ENCODE results near the gene ITGAX. TPM values are rescaled to one million over a fixed set of nuclear protein-coding genes. Genes with fewer than 3 reads are reported as not detected.
"Not testable (repeated sequence)": the region's sequence is repeated elsewhere in the genome, so short reads cannot be mapped to it uniquely, and the experiment has no call there.

Gene ITGAX
- total and polyA plus RNA-seq, 3 donors from 2014 or later, result 0.63 to 3.4 (median 2.8) TPM

GRCh38 chr16:31413943-31414342, 59.0 kb downstream of the ITGAX start:
- no peak overlapping the region for H3K4me3 ChIP-seq
- H3K27me3 ChIP-seq, result no peaks in the 10 kb centered on the region
- WGBS, 2 donors, result 86% methylated on average over 4 of the region's 4 CpGs
- H3K36me3 ChIP-seq (ENCODE audit: low read depth, missing control alignments), result no peaks in the 10 kb centered on the region
- intact Hi-C loops (cut with DNase I; ENCODE audit: low total_unique reads), result no loop called here
- TF ChIP-seq, protein P1, sequence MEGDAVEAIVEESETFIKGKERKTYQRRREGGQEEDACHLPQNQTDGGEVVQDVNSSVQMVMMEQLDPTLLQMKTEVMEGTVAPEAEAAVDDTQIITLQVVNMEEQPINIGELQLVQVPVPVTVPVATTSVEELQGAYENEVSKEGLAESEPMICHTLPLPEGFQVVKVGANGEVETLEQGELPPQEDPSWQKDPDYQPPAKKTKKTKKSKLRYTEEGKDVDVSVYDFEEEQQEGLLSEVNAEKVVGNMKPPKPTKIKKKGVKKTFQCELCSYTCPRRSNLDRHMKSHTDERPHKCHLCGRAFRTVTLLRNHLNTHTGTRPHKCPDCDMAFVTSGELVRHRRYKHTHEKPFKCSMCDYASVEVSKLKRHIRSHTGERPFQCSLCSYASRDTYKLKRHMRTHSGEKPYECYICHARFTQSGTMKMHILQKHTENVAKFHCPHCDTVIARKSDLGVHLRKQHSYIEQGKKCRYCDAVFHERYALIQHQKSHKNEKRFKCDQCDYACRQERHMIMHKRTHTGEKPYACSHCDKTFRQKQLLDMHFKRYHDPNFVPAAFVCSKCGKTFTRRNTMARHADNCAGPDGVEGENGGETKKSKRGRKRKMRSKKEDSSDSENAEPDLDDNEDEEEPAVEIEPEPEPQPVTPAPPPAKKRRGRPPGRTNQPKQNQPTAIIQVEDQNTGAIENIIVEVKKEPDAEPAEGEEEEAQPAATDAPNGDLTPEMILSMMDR (IDR thresholded peaks at IDR 0.05), result no peak
- no peak for TF ChIP-seq POLR2A (IDR thresholded peaks at IDR 0.05)
- no peak overlapping the region for H3K27ac ChIP-seq
- H3K9me3 ChIP-seq, result no peaks in the 10 kb centered on the region
- DNase-seq, result no peak
- no peaks in the 10 kb centered on the region for H3K4me1 ChIP-seq

DNA sequence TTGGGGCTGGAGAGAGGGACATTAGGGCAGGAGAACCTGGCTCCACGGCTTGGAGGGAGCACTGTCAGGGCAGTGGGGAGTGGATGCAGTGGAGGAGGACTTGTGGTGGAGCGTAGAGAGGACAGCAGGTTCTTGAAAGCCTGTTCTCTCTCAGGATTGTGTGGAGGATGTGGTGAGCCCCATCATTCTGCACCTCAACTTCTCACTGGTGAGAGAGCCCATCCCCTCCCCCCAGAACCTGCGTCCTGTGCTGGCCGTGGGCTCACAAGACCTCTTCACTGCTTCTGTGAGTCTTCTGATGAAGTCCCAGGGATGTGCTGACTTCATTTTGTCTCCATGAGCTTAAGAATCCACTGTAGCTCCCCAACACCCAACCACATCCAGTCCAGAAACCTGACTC, 59.7 kb downstream of the ITGAX start:
- Histone ChIP-seq H3K9me3 (no peaks in the 10 kb centered on the region), H3K4me1 (no peaks in the 10 kb centered on the region), H3K27me3 (no peaks in the 10 kb centered on the region), H3K4me3 (no peak overlapping the region), H3K27ac (no peak overlapping the region), H3K36me3 (ENCODE audit: low read depth, missing control alignments) (no peaks in the 10 kb centered on the region)
- intact Hi-C loops (cut with DNase I; ENCODE audit: low total_unique reads), result no loop called here
- TF ChIP-seq, protein P1 (IDR thresholded peaks at IDR 0.05), result no peak
- TF ChIP-seq POLR2A (IDR thresholded peaks at IDR 0.05), result no peak
- 75 to 84% methylated on average over 4 of the region's 4 CpGs for WGBS, 2 donors
- no peak for DNase-seq

DNA sequence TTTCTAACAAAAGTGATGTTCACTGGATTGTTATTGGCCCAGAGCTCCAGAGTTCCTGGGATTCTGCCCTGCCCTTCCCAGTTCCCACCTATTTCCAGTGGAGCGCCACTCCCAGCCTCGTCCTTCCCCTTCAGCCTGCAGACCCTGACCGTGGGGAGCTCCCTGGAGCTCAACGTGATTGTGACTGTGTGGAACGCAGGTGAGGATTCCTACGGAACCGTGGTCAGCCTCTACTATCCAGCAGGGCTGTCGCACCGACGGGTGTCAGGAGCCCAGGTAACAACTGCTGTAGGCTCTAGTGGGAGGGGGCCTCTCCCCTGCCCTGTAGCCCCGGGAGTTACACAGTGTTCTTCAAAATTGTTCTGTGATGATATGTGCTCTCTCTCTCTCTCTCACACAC, 61.4 kb downstream of the ITGAX start:
- Histone ChIP-seq H3K4me3 (no peak overlapping the region), H3K9me3 (no peaks in the 10 kb centered on the region), H3K4me1 (no peaks in the 10 kb centered on the region), H3K27ac (no peak overlapping the region), H3K27me3 (no peaks in the 10 kb centered on the region), H3K36me3 (ENCODE audit: low read depth, missing control alignments) (no peaks in the 10 kb centered on the region)
- DNase-seq, result no peak
- 80 to 86% methylated on average over 11 of the region's 11 CpGs for WGBS, 2 donors
- TF ChIP-seq, protein P1 (IDR thresholded peaks at IDR 0.05), result no peak
- TF ChIP-seq POLR2A (IDR thresholded peaks at IDR 0.05), result no peak
- intact Hi-C loops (cut with DNase I; ENCODE audit: low total_unique reads), result no loop called here

GRCh38 chr16:31417036-31417435, 62.1 kb downstream of the ITGAX start:
- DNase-seq; H3K4me1 ChIP-seq; H3K27me3 ChIP-seq; H3K27ac ChIP-seq; intact Hi-C loops (cut with DNase I; ENCODE audit: low total_unique reads); H3K9me3 ChIP-seq; H3K4me3 ChIP-seq; H3K36me3 ChIP-seq (ENCODE audit: low read depth, missing control alignments): not testable (repeated sequence)
- WGBS, 2 donors, result 88 to 92% methylated on average over 2 of the region's 2 CpGs

GRCh38 chr16:31417916-31418315, 62.9 kb downstream of the ITGAX start:
- intact Hi-C loops (cut with DNase I; ENCODE audit: low total_unique reads), result no loop called here
- Histone ChIP-seq H3K4me3 (no peak overlapping the region), H3K9me3 (no peaks in the 10 kb centered on the region), H3K27ac (no peak overlapping the region), H3K36me3 (ENCODE audit: low read depth, missing control alignments) (no peaks in the 10 kb centered on the region), H3K4me1 (no peaks in the 10 kb centered on the region), H3K27me3 (no peaks in the 10 kb centered on the region)
- no peak for DNase-seq
- TF ChIP-seq POLR2A (IDR thresholded peaks at IDR 0.05), result no peak
- TF ChIP-seq, protein P1 (IDR thresholded peaks at IDR 0.05), result no peak
- 89 to 95% methylated on average over 5 of the region's 5 CpGs for WGBS, 2 donors
